HEK293 (cell line): ENCODE data around the gene XPR1.

Experiments used
- CTCF ChIA-PET: fragments of 350-600 bp; formaldehyde crosslinking; extraction: SDS; loops from one replicate; lab custom pipeline; 2021; ENCODE audit warnings: antibody characterized with exemption; lab: Yijun Ruan, JAX
- POLR2A ChIA-PET: fragments of 300-600 bp; formaldehyde crosslinking; extraction: SDS; loops from one replicate; lab custom pipeline; 2020; ENCODE audit warnings: antibody characterized with exemption, inconsistent platforms; lab: Yijun Ruan, JAX
- H3K27ac ChIP-seq: fragments of 200-500 bp; sonication (Bioruptor generic); 2 replicates; pipeline ENCODE4 v1.5.1; 2014; ENCODE audit warnings: low read depth, low read length, control low read depth, inconsistent platforms; ENCODE audit errors: extremely low read depth
- H3K36me3 ChIP-seq, 2 experiments: fragments of 200-500 bp in 1 of 2; sonication (Bioruptor generic) in 1 of 2; 1 replicate in 1 of 2; 2 replicates in 1 of 2; pipeline ENCODE4 v1.5.1; 2014 to 2017; ENCODE audit warnings: inconsistent platforms in 2 of 2, low read length in 2 of 2; ENCODE audit not compliant: control insufficient read depth in 2 of 2, insufficient read depth in 1 of 2
- H3K4me1 ChIP-seq: fragments of 200-500 bp; sonication (Bioruptor generic); 2 replicates; pipeline ENCODE4 v1.5.1; 2014; ENCODE audit warnings: mild to moderate bottlenecking, low read length, inconsistent platforms; ENCODE audit not compliant: control insufficient read depth, insufficient read depth
- H3K4me3 ChIP-seq: 2 replicates; pipeline ENCODE4 v1.5.1; 2011; ENCODE audit warnings: low read depth, mild to moderate bottlenecking, control low read depth, low read length, moderate library complexity
- H3K9me3 ChIP-seq: fragments of 200-500 bp; sonication (Bioruptor generic); 2 replicates; pipeline ENCODE4 v1.5.1; 2014; ENCODE audit warnings: low read depth, low read length, inconsistent platforms; ENCODE audit not compliant: control insufficient read depth, insufficient read depth
- EGR2 ChIP-seq: fragments of 450-650 bp; formaldehyde crosslinking; IDR thresholded peaks from 2 replicates; pipeline ENCODE4 v1.5.1; 2016; ENCODE audit warnings: low read depth, missing biosample characterization, missing genetic modification characterization
- KLF17 ChIP-seq: fragments of 450-650 bp; formaldehyde crosslinking; IDR thresholded peaks from 2 replicates; pipeline ENCODE4 v1.5.1; 2016; ENCODE audit warnings: missing biosample characterization, missing genetic modification characterization
- KLF7 ChIP-seq: fragments of 450-650 bp; formaldehyde crosslinking; IDR thresholded peaks from 2 replicates; pipeline ENCODE4 v1.5.1; 2016; ENCODE audit warnings: missing biosample characterization, missing genetic modification characterization, borderline replicate concordance
- MZF1 ChIP-seq: fragments of 450-650 bp; formaldehyde crosslinking; IDR thresholded peaks from 2 replicates; pipeline ENCODE4 v1.5.1; 2017; ENCODE audit warnings: missing biosample characterization, missing genetic modification characterization, borderline replicate concordance
- WT1 ChIP-seq: fragments of 450-650 bp; formaldehyde crosslinking; IDR thresholded peaks from 2 replicates; pipeline ENCODE4 v1.5.1; 2016; ENCODE audit warnings: missing biosample characterization, missing genetic modification characterization
- ZBTB48 ChIP-seq: fragments of 450-650 bp; formaldehyde crosslinking; IDR thresholded peaks from 2 replicates; pipeline ENCODE4 v1.5.1; 2016; ENCODE audit warnings: missing biosample characterization, missing genetic modification characterization
- ZBTB49 ChIP-seq: fragments of 450-650 bp; formaldehyde crosslinking; IDR thresholded peaks from 2 replicates; pipeline ENCODE4 v1.5.1; 2016; ENCODE audit warnings: missing biosample characterization, missing genetic modification characterization, low read depth
- ZIC2 ChIP-seq: fragments of 450-650 bp; formaldehyde crosslinking; IDR thresholded peaks from 2 replicates; pipeline ENCODE4 v1.5.1; 2016; ENCODE audit warnings: missing biosample characterization, missing genetic modification characterization
- ZNF10 ChIP-seq: fragments of 450-650 bp; formaldehyde crosslinking; IDR thresholded peaks from 2 replicates; pipeline ENCODE4 v1.5.1; 2017; ENCODE audit warnings: missing biosample characterization, missing genetic modification characterization
- ZNF148 ChIP-seq: fragments of 450-650 bp; formaldehyde crosslinking; IDR thresholded peaks from 2 replicates; pipeline ENCODE4 v1.5.0; 2017; ENCODE audit warnings: missing biosample characterization, missing genetic modification characterization, borderline replicate concordance
- ZNF211 ChIP-seq: fragments of 450-650 bp; formaldehyde crosslinking; IDR thresholded peaks from 2 replicates; pipeline ENCODE4 v1.5.1; 2016; ENCODE audit warnings: low read depth, missing biosample characterization, missing genetic modification characterization
- ZNF223 ChIP-seq: fragments of 450-650 bp; formaldehyde crosslinking; IDR thresholded peaks from 2 replicates; pipeline ENCODE4 v1.5.1; 2016; ENCODE audit warnings: missing biosample characterization, missing genetic modification characterization
- ZNF350 ChIP-seq: fragments of 450-650 bp; formaldehyde crosslinking; IDR thresholded peaks from 2 replicates; pipeline ENCODE4 v1.5.0; 2017; ENCODE audit warnings: missing biosample characterization, mild to moderate bottlenecking, missing genetic modification characterization
- ZNF391 ChIP-seq: fragments of 450-650 bp; formaldehyde crosslinking; IDR thresholded peaks from 2 replicates; pipeline ENCODE4 v1.5.1; 2016; ENCODE audit warnings: low read depth, missing biosample characterization, missing genetic modification characterization, borderline replicate concordance
- ZNF521 ChIP-seq: fragments of 450-650 bp; formaldehyde crosslinking; IDR thresholded peaks from 2 replicates; pipeline ENCODE4 v1.5.1; 2017; ENCODE audit warnings: missing biosample characterization, mild to moderate bottlenecking, missing genetic modification characterization
- ZNF548 ChIP-seq: fragments of 450-650 bp; formaldehyde crosslinking; IDR thresholded peaks from 2 replicates; pipeline ENCODE4 v1.5.1; 2016; ENCODE audit warnings: missing biosample characterization, missing genetic modification characterization
- ZNF561 ChIP-seq: fragments of 450-650 bp; IDR thresholded peaks from 2 replicates; pipeline ENCODE4 v1.5.1; 2018; ENCODE audit warnings: missing biosample characterization, missing genetic modification characterization, borderline replicate concordance
- ZNF621 ChIP-seq: fragments of 450-650 bp; formaldehyde crosslinking; IDR thresholded peaks from 2 replicates; pipeline ENCODE4 v1.5.1; 2017; ENCODE audit warnings: missing biosample characterization, missing genetic modification characterization
- ZNF654 ChIP-seq: fragments of 450-650 bp; formaldehyde crosslinking; IDR thresholded peaks from 2 replicates; pipeline ENCODE4 v1.5.1; 2016; ENCODE audit warnings: low read depth, missing biosample characterization, missing genetic modification characterization
- ZNF670 ChIP-seq: fragments of 450-650 bp; formaldehyde crosslinking; IDR thresholded peaks from 2 replicates; pipeline ENCODE4 v1.5.1; 2016; ENCODE audit warnings: missing biosample characterization, missing genetic modification characterization, low read depth
- ZNF677 ChIP-seq: fragments of 450-650 bp; IDR thresholded peaks from 2 replicates; pipeline ENCODE4 v1.5.0; 2018; ENCODE audit warnings: missing biosample characterization, mild to moderate bottlenecking, missing genetic modification characterization, moderate library complexity
- TF ChIP-seq, protein P1 (sequence below): fragments of 450-650 bp; formaldehyde crosslinking; IDR thresholded peaks from 2 replicates; pipeline ENCODE4 v1.5.1; 2016; ENCODE audit warnings: missing biosample characterization, missing genetic modification characterization
- TF ChIP-seq, protein P2 (sequence below): fragments of 450-650 bp; formaldehyde crosslinking; IDR thresholded peaks from 2 replicates; pipeline ENCODE4 v1.5.1; 2016; ENCODE audit warnings: missing biosample characterization, missing genetic modification characterization, borderline replicate concordance

XPR1 gene

DNA sequence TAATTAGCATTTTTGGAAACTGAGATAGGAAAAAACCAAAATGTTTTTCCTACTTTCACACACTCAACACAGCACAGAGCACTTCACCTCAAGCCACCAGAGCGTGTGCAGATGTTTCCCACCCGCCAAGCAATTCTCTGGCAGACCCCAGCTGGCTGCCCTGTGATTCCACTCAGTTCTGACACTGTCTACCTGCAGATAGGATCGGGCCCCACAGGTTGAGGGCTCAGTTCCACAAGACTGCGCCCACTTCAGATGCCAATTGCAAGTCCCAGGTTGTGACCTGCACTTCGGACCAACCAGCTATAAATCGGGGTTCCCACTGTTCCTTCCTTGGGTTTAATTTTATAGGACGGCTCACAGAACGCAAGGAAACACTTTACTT is 290.8 kb downstream of the XPR1 start:
- Histone ChIP-seq H3K9me3 (no peaks in the 10 kb centered on the region), H3K36me3 (no peaks in the 10 kb centered on the region), H3K27ac (no peak overlapping the region), H3K4me1 (peaks cover 4% of the 10 kb centered on the region; the same call in 1 of the 2 replicates), H3K4me3 (no peak overlapping the region)
- ChIA-PET POLR2A (interaction anchor here (1.0 to 1.7 kb wide), 2 partner anchors 9 to 99 kb away, joined by 4 to 5 read pairs; no protein-coding TSS in a partner anchor), CTCF (interaction anchor here (1.2 kb wide), 1 partner anchor 8 kb away, joined by 4 read pairs; no protein-coding TSS in a partner anchor)
- TF ChIP-seq ZNF148 (tag by site-specific recombination) (no peak), MZF1 (no peak), ZNF223 (tag by site-specific recombination) (no peak), ZNF654 (tag by site-specific recombination) (no peak), ZNF621 (tag by site-specific recombination) (no peak), EGR2 (tag by site-specific recombination) (no peak), ZNF548 (tag by site-specific recombination) (no peak)

DNA sequence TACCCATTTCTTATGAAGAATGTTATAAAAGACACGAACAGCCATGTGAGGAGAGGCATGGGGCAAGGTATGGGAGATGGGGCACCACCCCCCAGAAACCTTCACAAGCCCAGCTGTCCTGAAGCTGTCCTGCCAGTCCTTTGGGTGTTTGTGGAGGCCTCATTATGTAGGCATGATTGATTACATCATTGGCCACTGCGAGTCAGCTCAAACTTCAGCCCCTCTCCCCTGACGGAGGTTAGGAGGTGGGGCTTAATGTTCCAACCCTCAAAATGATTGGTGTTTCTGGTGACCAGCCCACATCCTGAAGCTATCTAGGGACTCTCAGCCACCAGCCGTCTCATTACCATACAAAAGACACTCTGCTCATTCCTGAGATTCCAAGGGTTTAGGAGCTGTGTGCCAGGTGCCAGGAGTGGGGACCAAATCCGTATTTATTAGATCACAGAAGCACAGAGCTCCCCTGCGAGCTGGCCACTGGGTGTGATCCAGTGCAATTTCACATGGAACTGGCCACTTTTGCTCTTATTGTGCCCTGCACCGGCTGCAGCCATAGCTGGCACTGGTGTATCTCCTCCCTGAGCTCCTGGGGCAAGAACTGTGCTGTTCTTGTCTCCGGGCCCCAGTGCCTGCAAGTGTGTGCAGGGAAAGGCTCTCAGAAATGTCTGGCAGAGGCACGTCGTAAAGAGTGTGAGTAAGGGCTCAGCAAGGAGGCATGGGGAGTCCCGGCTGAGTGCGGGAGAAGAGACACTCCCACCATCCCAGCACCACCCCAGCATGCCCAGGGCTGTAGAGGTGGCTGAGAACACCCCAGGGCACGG is 291.4 kb downstream of the XPR1 start:
- Histone ChIP-seq H3K4me3 (peak overlapping the region; percentile 12), H3K36me3 (no peaks in the 10 kb centered on the region), H3K27ac (no peak overlapping the region), H3K4me1 (peaks cover 4% of the 10 kb centered on the region; the same call in 1 of the 2 replicates), H3K9me3 (no peaks in the 10 kb centered on the region)
- ChIA-PET CTCF (interaction anchor here (1.2 kb wide), 1 partner anchor 9 kb away, joined by 4 read pairs; no protein-coding TSS in a partner anchor), POLR2A (interaction anchor here (1.0 to 1.7 kb wide), 2 partner anchors 9 to 99 kb away, joined by 4 to 5 read pairs; no protein-coding TSS in a partner anchor)
- TF ChIP-seq ZNF561 (tag by site-specific recombination) (no peak), ZNF211 (tag by site-specific recombination) (no peak), ZIC2 (peak; percentile 75), ZNF391 (tag by site-specific recombination) (no peak), ZNF677 (tag by site-specific recombination) (no peak), ZNF521 (tag by site-specific recombination) (no peak), KLF17 (no peak), ZBTB48 (tag by site-specific recombination) (peak; percentile 17; the same call in 1 of the 2 replicates), ZNF10 (tag by site-specific recombination) (no peak), KLF7 (no peak), ZBTB49 (tag by site-specific recombination) (no peak), ZNF670 (tag by site-specific recombination) (no peak), ZNF350 (tag by site-specific recombination) (no peak), WT1 (peak; percentile 75)
- TF ChIP-seq, protein P1, sequence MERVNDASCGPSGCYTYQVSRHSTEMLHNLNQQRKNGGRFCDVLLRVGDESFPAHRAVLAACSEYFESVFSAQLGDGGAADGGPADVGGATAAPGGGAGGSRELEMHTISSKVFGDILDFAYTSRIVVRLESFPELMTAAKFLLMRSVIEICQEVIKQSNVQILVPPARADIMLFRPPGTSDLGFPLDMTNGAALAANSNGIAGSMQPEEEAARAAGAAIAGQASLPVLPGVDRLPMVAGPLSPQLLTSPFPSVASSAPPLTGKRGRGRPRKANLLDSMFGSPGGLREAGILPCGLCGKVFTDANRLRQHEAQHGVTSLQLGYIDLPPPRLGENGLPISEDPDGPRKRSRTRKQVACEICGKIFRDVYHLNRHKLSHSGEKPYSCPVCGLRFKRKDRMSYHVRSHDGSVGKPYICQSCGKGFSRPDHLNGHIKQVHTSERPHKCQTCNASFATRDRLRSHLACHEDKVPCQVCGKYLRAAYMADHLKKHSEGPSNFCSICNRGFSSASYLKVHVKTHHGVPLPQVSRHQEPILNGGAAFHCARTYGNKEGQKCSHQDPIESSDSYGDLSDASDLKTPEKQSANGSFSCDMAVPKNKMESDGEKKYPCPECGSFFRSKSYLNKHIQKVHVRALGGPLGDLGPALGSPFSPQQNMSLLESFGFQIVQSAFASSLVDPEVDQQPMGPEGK (tag by site-specific recombination) = no peak
- TF ChIP-seq, protein P2, sequence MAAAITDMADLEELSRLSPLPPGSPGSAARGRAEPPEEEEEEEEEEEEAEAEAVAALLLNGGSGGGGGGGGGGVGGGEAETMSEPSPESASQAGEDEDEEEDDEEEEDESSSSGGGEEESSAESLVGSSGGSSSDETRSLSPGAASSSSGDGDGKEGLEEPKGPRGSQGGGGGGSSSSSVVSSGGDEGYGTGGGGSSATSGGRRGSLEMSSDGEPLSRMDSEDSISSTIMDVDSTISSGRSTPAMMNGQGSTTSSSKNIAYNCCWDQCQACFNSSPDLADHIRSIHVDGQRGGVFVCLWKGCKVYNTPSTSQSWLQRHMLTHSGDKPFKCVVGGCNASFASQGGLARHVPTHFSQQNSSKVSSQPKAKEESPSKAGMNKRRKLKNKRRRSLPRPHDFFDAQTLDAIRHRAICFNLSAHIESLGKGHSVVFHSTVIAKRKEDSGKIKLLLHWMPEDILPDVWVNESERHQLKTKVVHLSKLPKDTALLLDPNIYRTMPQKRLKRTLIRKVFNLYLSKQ (tag by site-specific recombination) = no peak
